SIG-M5 treated with dmso at 0.1 percent for 504 hours (cell line): ENCODE measurements around the gene CHST3.
A peak's percentile ranks its signal among the peaks of the same experiment; 100 is the strongest.
"Not testable (repeated sequence)": the region's sequence is repeated elsewhere in the genome, so short reads cannot be mapped to it uniquely, and the experiment has no call there.

ENCODE experiments used
- DNase-seq: peaks from one replicate; lab custom pipeline; 2025; ENCODE audit not compliant: unreplicated experiment; lab: John Stamatoyannopoulos, UW

The CHST3 gene

DNA sequence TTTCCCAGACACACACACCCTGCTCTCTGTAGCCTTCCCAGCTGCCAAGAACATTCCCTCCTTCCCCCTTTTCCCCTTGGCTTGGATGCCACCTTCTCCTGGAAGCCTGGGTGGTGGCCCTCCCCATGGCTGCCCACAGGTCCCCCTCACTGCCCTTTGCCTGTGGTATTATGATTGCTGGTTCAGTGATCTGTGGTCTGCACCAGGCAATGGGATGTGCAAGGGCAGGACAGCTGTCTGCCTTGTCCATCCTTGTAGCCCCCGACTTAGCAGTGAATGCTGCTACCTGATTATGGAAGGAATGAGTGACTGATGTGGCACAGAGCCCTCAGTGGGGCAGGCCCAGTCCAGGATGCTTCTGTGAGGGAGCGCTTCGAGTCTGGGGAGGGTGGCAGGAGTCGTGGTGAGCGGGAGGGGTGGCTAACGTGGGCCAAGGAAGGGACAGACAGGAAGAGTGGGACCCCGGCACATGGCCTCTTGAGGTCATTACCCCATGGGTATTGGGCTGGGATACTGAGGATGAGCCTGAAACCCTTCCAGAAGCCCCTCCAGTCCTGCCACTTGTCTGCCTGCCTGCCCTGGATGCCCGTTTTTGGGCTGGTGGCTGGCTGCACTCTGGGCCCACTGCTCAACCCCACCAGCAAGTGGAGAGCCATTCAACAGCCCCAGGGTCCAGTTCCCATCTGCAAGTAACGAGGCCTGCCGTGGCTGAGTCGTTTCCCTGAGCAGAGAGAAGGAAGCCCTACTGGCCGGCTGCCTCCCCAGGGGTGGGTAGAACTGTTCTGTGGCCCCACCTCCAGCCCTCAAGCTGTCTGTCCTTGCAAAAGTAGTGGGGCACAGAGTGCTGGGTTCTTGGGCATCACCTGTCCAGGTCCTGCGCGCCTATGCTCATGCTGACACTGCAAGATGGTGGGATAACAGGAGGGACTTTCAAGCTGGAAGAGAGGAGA, 8.8 kb downstream of the CHST3 start:
- DNase-seq, result no peak

GRCh38 chr10:71973777-71974488, 9.7 kb downstream of the CHST3 start:
- DNase-seq, result no peak

DNA sequence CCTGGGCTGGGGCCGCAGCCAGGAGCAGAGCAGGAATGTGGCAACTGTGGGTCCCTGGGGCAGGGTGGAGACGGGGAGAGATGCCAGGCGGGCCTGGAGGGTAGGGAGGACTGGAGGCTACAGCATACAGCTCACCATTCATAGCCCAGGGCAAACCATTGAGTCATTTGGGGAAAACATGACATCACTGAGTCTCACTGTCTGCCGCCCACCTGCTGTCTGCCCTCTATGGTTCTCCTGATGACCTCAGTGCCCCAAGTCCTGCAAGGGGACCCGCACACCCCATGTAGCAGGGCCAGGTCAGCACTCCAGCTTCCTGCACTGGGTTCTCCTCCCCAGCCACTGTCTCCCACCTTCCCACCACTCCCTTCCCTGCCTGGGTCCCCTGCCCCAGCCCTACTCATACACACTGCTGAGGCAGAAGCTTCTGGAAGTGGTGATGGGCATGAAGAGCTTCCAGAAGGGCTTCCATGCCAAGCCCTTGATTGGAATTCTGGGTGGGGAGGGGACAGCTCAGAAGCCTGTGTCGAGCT, 10.4 kb downstream of the CHST3 start:
- DNase-seq, result no peak

GRCh38 chr10:71975087-71975870, 11.1 kb downstream of the CHST3 start:
- no peak for DNase-seq

DNA sequence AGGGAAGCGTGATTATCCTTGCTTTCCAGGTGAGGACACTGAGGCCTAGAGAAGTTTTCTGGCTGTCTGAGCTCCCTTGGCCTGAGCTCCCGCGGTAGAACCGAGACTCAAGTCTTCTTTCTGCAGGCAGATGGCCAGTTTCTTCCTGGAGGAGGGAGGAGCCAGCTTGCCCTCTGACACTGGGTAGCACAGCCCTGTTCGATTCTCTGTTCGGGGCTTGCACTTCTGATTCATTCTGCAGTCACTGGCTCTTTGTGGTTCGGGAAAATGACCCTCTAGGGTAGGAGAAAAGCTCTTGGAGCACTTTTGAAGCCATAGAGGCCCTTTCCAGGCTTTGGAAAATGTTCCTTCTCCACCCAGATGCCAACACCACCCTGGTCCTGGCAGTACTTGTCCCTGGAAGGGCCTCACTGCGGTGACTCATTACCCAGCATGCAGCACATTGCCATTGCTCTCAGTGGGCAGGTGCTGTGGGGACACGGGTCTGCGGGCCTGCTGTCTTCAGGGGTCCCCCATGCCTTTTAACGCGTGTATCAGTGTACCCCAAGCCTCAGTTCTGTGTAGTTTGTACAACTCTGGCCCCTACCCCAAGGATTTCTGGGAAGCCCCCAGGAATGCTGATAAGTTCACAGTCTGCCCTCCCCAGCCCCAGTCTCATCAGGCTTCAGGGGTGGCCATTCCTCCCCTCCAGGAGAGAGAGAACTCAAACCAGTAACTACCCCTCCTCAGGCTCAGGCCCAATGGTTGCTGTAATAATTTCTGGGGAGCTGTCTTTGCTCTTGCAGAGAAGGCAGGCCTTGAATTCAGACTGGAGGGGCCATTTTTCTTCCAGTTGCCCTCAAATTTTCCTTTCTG, 11.9 kb downstream of the CHST3 start:
- no peak for DNase-seq

GRCh38 chr10:71977614-71977903, 13.4 kb downstream of the CHST3 start:
- DNase-seq, result not testable (repeated sequence)

- no peak for DNase-seq
Measured at GRCh38 chr10:71978476-71978875, 14.3 kb downstream of the CHST3 start.

- no peak for DNase-seq
Measured at GRCh38 chr10:71978988-71979691, 14.9 kb downstream of the CHST3 start.

DNA sequence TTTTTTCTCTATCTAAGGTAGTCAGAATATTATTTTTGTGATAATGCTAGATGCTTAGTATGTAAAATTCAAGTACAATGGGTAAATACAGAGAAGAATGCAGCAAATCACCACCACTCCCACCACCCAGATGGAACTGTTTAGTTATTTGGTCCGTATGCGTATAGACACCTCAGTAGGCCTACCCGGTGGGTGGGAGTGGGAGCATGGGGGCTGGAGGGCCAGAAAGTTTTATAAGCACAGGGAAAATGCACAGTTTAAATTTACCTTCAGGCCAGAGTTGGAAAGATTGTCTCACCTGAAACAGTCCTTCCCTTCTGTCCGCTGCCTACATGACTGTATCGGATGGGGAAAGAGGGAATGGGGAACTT, 15.5 kb downstream of the CHST3 start:
- no peak for DNase-seq

DNA sequence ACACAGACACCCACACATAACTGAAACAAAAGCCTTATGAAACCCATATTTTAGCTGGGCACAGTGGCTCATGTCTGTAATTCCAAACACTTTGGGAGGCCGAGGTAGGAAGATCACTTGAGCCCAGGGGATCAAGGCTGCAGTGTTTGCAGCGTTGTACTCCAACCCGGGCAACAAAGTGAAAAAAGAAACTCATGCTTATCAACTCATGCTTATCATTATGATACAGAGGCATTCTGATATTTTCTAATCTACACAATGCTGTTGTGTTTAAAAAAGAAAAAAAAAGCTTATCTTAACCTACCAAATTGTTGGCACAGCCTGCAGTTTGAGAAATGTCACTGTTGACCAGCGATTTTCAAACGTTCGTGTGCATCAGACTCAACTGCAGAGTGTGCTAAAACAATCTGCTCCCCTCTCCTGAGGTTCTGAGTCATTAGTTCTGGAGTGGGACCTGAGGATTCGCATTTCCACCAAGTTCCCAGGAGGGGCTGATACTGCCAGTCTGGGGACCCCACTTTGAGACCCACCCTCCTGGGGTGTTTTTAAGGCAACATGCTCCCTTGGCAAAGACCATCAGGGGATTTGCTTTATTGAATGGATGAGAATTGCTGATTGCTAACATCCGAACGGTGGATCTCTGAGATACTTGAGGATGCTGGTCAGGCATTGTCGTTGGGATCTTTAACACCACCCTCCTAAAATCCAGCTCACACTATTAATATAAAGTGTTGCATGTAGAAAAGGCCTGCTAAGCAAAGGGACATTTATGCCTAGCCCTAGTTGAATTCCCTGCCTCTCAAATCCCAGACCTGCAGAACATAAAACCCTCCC, 16.2 kb downstream of the CHST3 start:
- no peak for DNase-seq

- DNase-seq, result no peak
Measured at GRCh38 chr10:71981015-71981875, 17.1 kb downstream of the CHST3 start.

- DNase-seq, result no peak
Measured at GRCh38 chr10:71981876-71982230, 17.7 kb downstream of the CHST3 start.

GRCh38 chr10:71982269-71983178, 18.3 kb downstream of the CHST3 start:
- DNase-seq, result no peak

DNA sequence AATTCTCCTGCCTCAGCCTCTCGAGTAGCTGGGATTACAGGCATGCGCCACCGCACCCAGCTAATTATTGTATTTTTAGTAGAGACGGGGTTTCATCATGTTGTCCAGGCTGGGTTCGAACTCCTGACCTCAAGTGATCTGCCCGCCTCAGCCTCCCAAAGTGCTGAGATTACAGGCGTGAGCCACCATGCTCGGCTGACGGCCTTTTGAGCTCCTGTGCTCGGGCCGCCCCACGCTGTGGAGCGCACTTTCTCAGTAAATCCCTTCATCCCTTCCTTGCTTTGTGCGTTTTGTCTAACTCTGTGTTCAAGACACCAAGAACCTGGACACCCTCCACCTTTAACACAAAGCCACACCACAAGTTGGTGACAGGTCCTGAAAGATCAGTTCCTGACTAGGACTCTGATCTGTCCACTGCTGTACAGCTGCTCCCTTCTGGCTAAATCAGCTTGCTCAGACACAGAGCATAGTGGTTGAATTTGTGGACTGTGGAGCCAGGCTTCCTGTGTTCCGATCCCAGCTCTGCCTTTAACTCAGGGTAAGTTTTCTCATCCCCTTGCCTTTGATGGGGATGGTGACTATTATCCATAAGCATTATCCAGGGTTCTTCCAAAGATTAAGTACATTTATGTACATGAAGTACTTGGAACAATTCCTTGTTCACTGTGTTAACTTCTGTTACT, 20.1 kb downstream of the CHST3 start:
- DNase-seq, result no peak

GRCh38 chr10:71984809-71985388, 20.7 kb downstream of the CHST3 start:
- DNase-seq, result no peak

DNA sequence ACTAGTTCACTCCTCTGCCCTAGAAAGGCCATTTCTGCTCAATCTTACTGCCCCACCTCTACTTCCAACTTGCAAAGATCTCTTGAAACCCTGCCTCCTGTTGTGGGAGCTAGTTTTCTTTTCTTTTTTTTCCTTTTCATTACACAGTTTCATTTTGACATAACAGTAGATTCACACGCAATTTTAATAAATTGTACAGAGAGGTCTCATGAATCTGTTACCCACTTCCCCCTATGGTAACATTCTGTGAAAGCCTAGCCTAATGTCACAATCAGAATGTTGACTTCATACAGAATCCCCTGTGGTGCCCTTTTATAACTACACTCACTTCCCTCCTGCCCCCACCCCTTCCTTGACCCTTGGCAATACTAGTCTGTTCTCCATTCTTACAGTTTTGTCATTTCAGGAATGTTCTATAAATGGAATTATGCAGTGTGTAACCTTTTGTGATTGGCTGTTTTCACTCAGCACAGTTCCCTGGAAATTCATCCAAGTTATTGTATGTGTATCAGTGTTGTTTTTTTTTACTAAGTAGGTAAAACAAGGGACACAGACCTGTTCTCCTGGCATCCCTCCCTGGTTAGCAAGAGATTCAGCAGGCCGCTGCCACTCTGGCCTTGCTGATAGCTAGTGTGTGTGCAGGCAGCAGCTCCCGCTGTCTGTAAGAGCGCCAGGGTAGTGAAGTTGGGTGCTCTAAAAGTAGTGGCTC, 21.5 kb downstream of the CHST3 start:
- DNase-seq, result peak; percentile 72
